Activated naive CD8-positive, alpha-beta T cell treated with anti-CD3 and anti-CD28 coated beads, Interleukin-2, amount 50 U/mL, for 24 hours (primary cell): ENCODE results near the gene ITPR1.

Experiments used
- ATAC-seq: fragments of 150-1000 bp; cut with Tn5 transposase; one replicate; pipeline ENCODE4 v1.10.0; 2021
- DNase-seq: peaks from one replicate; pipeline ENCODE4 v3.0.0; 2021
- H3K27ac Mint-ChIP-seq: one replicate; pipeline ENCODE4 v1.8.0; 2021; ENCODE audit warnings: mild to moderate bottlenecking, mixed read lengths
- H3K27me3 Mint-ChIP-seq: one replicate; pipeline ENCODE4 v1.8.0; 2021; ENCODE audit warnings: mixed read lengths
- H3K36me3 Mint-ChIP-seq: one replicate; pipeline ENCODE4 v1.8.0; 2021; ENCODE audit warnings: low read depth, mixed read lengths
- H3K4me1 Mint-ChIP-seq: one replicate; pipeline ENCODE4 v1.8.0; 2021; ENCODE audit warnings: mixed read lengths
- H3K4me3 Mint-ChIP-seq: one replicate; pipeline ENCODE4 v1.8.0; 2021; ENCODE audit warnings: mild to moderate bottlenecking, moderate library complexity, mixed read lengths
- H3K9me3 Mint-ChIP-seq: one replicate; pipeline ENCODE4 v1.8.0; 2021; ENCODE audit warnings: mixed read lengths

Gene ITPR1

GRCh38 chr3:4862973-4863372 is 369.8 kb downstream of the ITPR1 start:
- Mint-ChIP-seq H3K9me3 (peaks cover 33% of the 10 kb centered on the region), H3K27me3 (no peaks in the 10 kb centered on the region), H3K4me3 (no peak overlapping the region), H3K27ac (no peak overlapping the region), H3K4me1 (peaks cover 22% of the 10 kb centered on the region), H3K36me3 (peaks cover 42% of the 10 kb centered on the region)
- DNase-seq (no peak), ATAC-seq (no peak)

- no peak for DNase-seq
- H3K9me3 Mint-ChIP-seq: peaks cover 33% of the 10 kb centered on the region
- peaks cover 34% of the 10 kb centered on the region for H3K4me1 Mint-ChIP-seq
- no peaks in the 10 kb centered on the region for H3K27me3 Mint-ChIP-seq
- H3K36me3 Mint-ChIP-seq: peaks cover 40% of the 10 kb centered on the region
- no peak overlapping the region for H3K4me3 Mint-ChIP-seq
- ATAC-seq: no peak
- H3K27ac Mint-ChIP-seq: peak overlapping the region; percentile 32
Observed at GRCh38 chr3:4864503-4864902, 371.4 kb downstream of the ITPR1 start.

- H3K9me3 Mint-ChIP-seq: peaks cover 29% of the 10 kb centered on the region
- no peaks in the 10 kb centered on the region for H3K27me3 Mint-ChIP-seq
- no peak overlapping the region for H3K4me3 Mint-ChIP-seq
- no peak for DNase-seq
- no peak for ATAC-seq
- H3K4me1 Mint-ChIP-seq: peaks cover 39% of the 10 kb centered on the region
- H3K27ac Mint-ChIP-seq: no peak overlapping the region
- H3K36me3 Mint-ChIP-seq: peaks cover 37% of the 10 kb centered on the region
Observed at GRCh38 chr3:4865714-4866113, 372.6 kb downstream of the ITPR1 start.

- ATAC-seq (no peak), DNase-seq (no peak)
- peaks cover 20% of the 10 kb centered on the region for H3K9me3 Mint-ChIP-seq
- peaks cover 28% of the 10 kb centered on the region for H3K36me3 Mint-ChIP-seq
- H3K27me3 Mint-ChIP-seq: no peaks in the 10 kb centered on the region
- peak overlapping the region; percentile 82 for H3K4me3 Mint-ChIP-seq
- H3K27ac Mint-ChIP-seq: peak overlapping the region; percentile 91
- peaks cover 39% of the 10 kb centered on the region for H3K4me1 Mint-ChIP-seq
Observed at GRCh38 chr3:4866866-4867265, 373.7 kb downstream of the ITPR1 start.

GRCh38 chr3:4877173-4877787 is 384.1 kb downstream of the ITPR1 start:
- Mint-ChIP-seq H3K27ac (no peak overlapping the region), H3K9me3 (no peaks in the 10 kb centered on the region), H3K27me3 (peaks cover 3% of the 10 kb centered on the region), H3K4me1 (peaks cover 7% of the 10 kb centered on the region), H3K36me3 (peaks cover 2% of the 10 kb centered on the region), H3K4me3 (no peak overlapping the region)
- DNase-seq (no peak), ATAC-seq (no peak)

GRCh38 chr3:4880850-4881249 is 387.7 kb downstream of the ITPR1 start:
- DNase-seq (no peak), ATAC-seq (no peak)
- H3K27ac Mint-ChIP-seq: no peak overlapping the region
- H3K4me3 Mint-ChIP-seq: no peak overlapping the region
- no peaks in the 10 kb centered on the region for H3K9me3 Mint-ChIP-seq
- H3K27me3 Mint-ChIP-seq: peaks cover 3% of the 10 kb centered on the region
- H3K4me1 Mint-ChIP-seq: peaks cover 20% of the 10 kb centered on the region
- H3K36me3 Mint-ChIP-seq: peaks cover under 1% of the 10 kb centered on the region

- no peak for ATAC-seq
- no peaks in the 10 kb centered on the region for H3K9me3 Mint-ChIP-seq
- H3K27ac Mint-ChIP-seq: no peak overlapping the region
- H3K4me1 Mint-ChIP-seq: peaks cover 32% of the 10 kb centered on the region
- H3K4me3 Mint-ChIP-seq: no peak overlapping the region
- no peak for DNase-seq
- H3K36me3 Mint-ChIP-seq: no peaks in the 10 kb centered on the region
- peaks cover 3% of the 10 kb centered on the region for H3K27me3 Mint-ChIP-seq
Observed at GRCh38 chr3:4882548-4882947, 389.4 kb downstream of the ITPR1 start.

- H3K36me3 Mint-ChIP-seq: no peaks in the 10 kb centered on the region
- no peak overlapping the region for H3K27ac Mint-ChIP-seq
- ATAC-seq: no peak
- no peak overlapping the region for H3K4me3 Mint-ChIP-seq
- H3K27me3 Mint-ChIP-seq: peaks cover 3% of the 10 kb centered on the region
- no peaks in the 10 kb centered on the region for H3K9me3 Mint-ChIP-seq
- no peak for DNase-seq
- H3K4me1 Mint-ChIP-seq: peaks cover 35% of the 10 kb centered on the region
Observed at GRCh38 chr3:4883011-4883410, 389.9 kb downstream of the ITPR1 start.

GRCh38 chr3:4884888-4885287 is 391.7 kb downstream of the ITPR1 start:
- Mint-ChIP-seq H3K9me3 (peaks cover 5% of the 10 kb centered on the region), H3K4me1 (peaks cover 53% of the 10 kb centered on the region), H3K36me3 (no peaks in the 10 kb centered on the region), H3K4me3 (no peak overlapping the region), H3K27ac (no peak overlapping the region), H3K27me3 (no peaks in the 10 kb centered on the region)
- ATAC-seq (no peak), DNase-seq (no peak)

GRCh38 chr3:4885316-4885715 is 392.2 kb downstream of the ITPR1 start:
- H3K36me3 Mint-ChIP-seq: no peaks in the 10 kb centered on the region
- peaks cover 56% of the 10 kb centered on the region for H3K4me1 Mint-ChIP-seq
- DNase-seq: no peak
- no peak overlapping the region for H3K4me3 Mint-ChIP-seq
- H3K9me3 Mint-ChIP-seq: peaks cover 5% of the 10 kb centered on the region
- H3K27ac Mint-ChIP-seq: no peak overlapping the region
- ATAC-seq: peak; percentile 6
- H3K27me3 Mint-ChIP-seq: no peaks in the 10 kb centered on the region

- no peaks in the 10 kb centered on the region for H3K27me3 Mint-ChIP-seq
- no peak overlapping the region for H3K4me3 Mint-ChIP-seq
- peaks cover 53% of the 10 kb centered on the region for H3K4me1 Mint-ChIP-seq
- H3K36me3 Mint-ChIP-seq: no peaks in the 10 kb centered on the region
- ATAC-seq (no peak), DNase-seq (no peak)
- peaks cover 5% of the 10 kb centered on the region for H3K9me3 Mint-ChIP-seq
- H3K27ac Mint-ChIP-seq: no peak overlapping the region
Observed at GRCh38 chr3:4886448-4886847, 393.3 kb downstream of the ITPR1 start.

- ATAC-seq (no peak), DNase-seq (no peak)
- peaks cover 5% of the 10 kb centered on the region for H3K9me3 Mint-ChIP-seq
- peaks cover 53% of the 10 kb centered on the region for H3K4me1 Mint-ChIP-seq
- H3K36me3 Mint-ChIP-seq: no peaks in the 10 kb centered on the region
- H3K27me3 Mint-ChIP-seq: no peaks in the 10 kb centered on the region
- no peak overlapping the region for H3K4me3 Mint-ChIP-seq
- no peak overlapping the region for H3K27ac Mint-ChIP-seq
Observed at GRCh38 chr3:4887177-4887576, 394.0 kb downstream of the ITPR1 start.

- H3K27ac Mint-ChIP-seq: peak overlapping the region; percentile 90
- H3K36me3 Mint-ChIP-seq: no peaks in the 10 kb centered on the region
- H3K4me3 Mint-ChIP-seq: peak overlapping the region; percentile 44
- no peaks in the 10 kb centered on the region for H3K27me3 Mint-ChIP-seq
- peaks cover 5% of the 10 kb centered on the region for H3K9me3 Mint-ChIP-seq
- H3K4me1 Mint-ChIP-seq: peaks cover 51% of the 10 kb centered on the region
- DNase-seq (peak; percentile 38), ATAC-seq (peak; percentile 86)
Observed at GRCh38 chr3:4888913-4889846, 396.0 kb downstream of the ITPR1 start.

GRCh38 chr3:4889896-4890295 is 396.7 kb downstream of the ITPR1 start:
- Mint-ChIP-seq H3K27ac (peak overlapping the region; percentile 90), H3K9me3 (peaks cover 5% of the 10 kb centered on the region), H3K27me3 (no peaks in the 10 kb centered on the region), H3K36me3 (no peaks in the 10 kb centered on the region), H3K4me3 (no peak overlapping the region), H3K4me1 (peaks cover 45% of the 10 kb centered on the region)
- DNase-seq: no peak
- ATAC-seq: no peak

- ATAC-seq: no peak
- H3K36me3 Mint-ChIP-seq: no peaks in the 10 kb centered on the region
- H3K27ac Mint-ChIP-seq: no peak overlapping the region
- H3K4me1 Mint-ChIP-seq: peaks cover 25% of the 10 kb centered on the region
- H3K9me3 Mint-ChIP-seq: no peaks in the 10 kb centered on the region
- no peaks in the 10 kb centered on the region for H3K27me3 Mint-ChIP-seq
- no peak overlapping the region for H3K4me3 Mint-ChIP-seq
- DNase-seq: no peak
Observed at GRCh38 chr3:4894891-4895530, 401.9 kb downstream of the ITPR1 start.
